Liver (tissue), 9 donors: Measurements from ENCODE around the gene ULBP2. TPM values are rescaled to one million over a fixed set of nuclear protein-coding genes. Genes with fewer than 3 reads are reported as not detected.

Source experiments
- DNase-seq: peaks from one replicate; pipeline ENCODE4 v3.0.0-alpha.2; 2017; ENCODE audit warnings: low spot score
- H3K27ac ChIP-seq, 2 donors: one replicate each; pipeline ENCODE4 v1.7.0; 2013; ENCODE audit warnings: inconsistent platforms in 2 of 2, low read length in 2 of 2, control low read depth in 1 of 2, low read depth in 1 of 2, mild to moderate bottlenecking in 1 of 2
- H3K27me3 ChIP-seq, 4 donors: one replicate each; pipeline versions ENCODE4 v1.6.1 to v1.7.0; 2013; ENCODE audit warnings: low read length in 3 of 4, inconsistent platforms in 1 of 4, mild to moderate bottlenecking in 1 of 4, moderate library complexity in 1 of 4; ENCODE audit not compliant: control insufficient read depth in 4 of 4, insufficient read depth in 4 of 4
- H3K36me3 ChIP-seq, 4 donors: one replicate each; pipeline versions ENCODE4 v1.6.1 to v1.7.0; 2013; ENCODE audit warnings: low read length in 3 of 4, mild to moderate bottlenecking in 3 of 4, low read depth in 1 of 4, moderate library complexity in 1 of 4; ENCODE audit not compliant: control insufficient read depth in 4 of 4, insufficient read depth in 3 of 4
- H3K4me1 ChIP-seq, 4 donors: one replicate each; pipeline versions ENCODE4 v1.6.1 to v1.7.0; 2013; ENCODE audit warnings: low read length in 3 of 4, mild to moderate bottlenecking in 3 of 4, moderate library complexity in 1 of 4; ENCODE audit not compliant: control insufficient read depth in 4 of 4, insufficient read depth in 4 of 4
- H3K4me3 ChIP-seq, 3 donors: one replicate each; pipeline versions ENCODE4 v1.6.1 to v1.7.0; 2013; ENCODE audit warnings: low read length in 3 of 3, control low read depth in 1 of 3, low read depth in 1 of 3, mild to moderate bottlenecking in 1 of 3
- H3K9ac ChIP-seq, 2 donors: one replicate each; pipeline ENCODE4 v1.7.0; 2013; ENCODE audit warnings: low read length in 2 of 2, mild to moderate bottlenecking in 2 of 2, moderate library complexity in 2 of 2, control low read depth in 1 of 2, low read depth in 1 of 2
- H3K9me3 ChIP-seq, 4 donors: one replicate each; pipeline versions ENCODE4 v1.6.1 to v1.7.0; 2013; ENCODE audit warnings: low read length in 3 of 4; ENCODE audit not compliant: control insufficient read depth in 4 of 4
- EGR1 ChIP-seq, 2 donors: IDR thresholded peaks; 2 replicates each; pipeline ENCODE4 v1.6.1; 2016 to 2018; ENCODE audit warnings: antibody characterized with exemption in 2 of 2, low read depth in 2 of 2
- FOXA2 ChIP-seq: IDR thresholded peaks from 2 replicates; pipeline ENCODE4 v1.6.1; 2016; ENCODE audit warnings: antibody characterized with exemption
- GABPA ChIP-seq, 2 donors: IDR thresholded peaks in 1 of 2; conservative IDR thresholded peaks in 1 of 2; 2 replicates each; pipeline ENCODE4 v1.6.1; 2016; ENCODE audit warnings: antibody characterized with exemption in 2 of 2, mild to moderate bottlenecking in 1 of 2, moderate library complexity in 1 of 2
- HNF4A ChIP-seq, 2 donors: conservative IDR thresholded peaks; 2 replicates each; pipeline ENCODE4 v1.6.1; 2016; ENCODE audit warnings: antibody characterized with exemption in 2 of 2, mild to moderate bottlenecking in 2 of 2
- HNF4G ChIP-seq: IDR thresholded peaks from 2 replicates; pipeline ENCODE4 v1.6.1; 2016; ENCODE audit warnings: antibody characterized with exemption
- RAD21 ChIP-seq, 2 donors: IDR thresholded peaks; 2 replicates each; pipeline ENCODE4 v1.6.1; 2016; ENCODE audit warnings: antibody characterized with exemption in 2 of 2, mild to moderate bottlenecking in 2 of 2
- RXRA ChIP-seq, 2 donors: IDR thresholded peaks; 2 replicates each; pipeline ENCODE4 v1.6.1; 2017 to 2018; ENCODE audit warnings: antibody characterized with exemption in 2 of 2, mild to moderate bottlenecking in 1 of 2
- SP1 ChIP-seq: IDR thresholded peaks from 2 replicates; pipeline ENCODE4 v1.6.1; 2018; ENCODE audit warnings: antibody characterized with exemption, mild to moderate bottlenecking
- TAF1 ChIP-seq: conservative IDR thresholded peaks from 2 replicates; pipeline ENCODE4 v1.6.1; 2016; ENCODE audit warnings: antibody characterized with exemption, mild to moderate bottlenecking
- YY1 ChIP-seq: IDR thresholded peaks from 2 replicates; pipeline ENCODE4 v1.6.1; 2016; ENCODE audit warnings: antibody characterized with exemption, mild to moderate bottlenecking
- WGBS: extraction: QIAGEN DNeasy Blood & Tissue Kit; methylation state at CpG from one replicate; pipeline ENCODE4 v1.1.7; 2013; 5-methylcytosine and 5-hydroxymethylcytosine counted together
- polyA plus RNA-seq, 2 donors: library from polyadenylated mRNA; stranded (reverse) in 1 of 2; unstranded in 1 of 2; fragments of 200-250 nt in 1 of 2; fragments of >200 nt in 1 of 2; fragmentation: Nextera tagmentation in 1 of 2; extraction: Ambion mirVana in 1 of 2; gene quantifications; one replicate each; pipeline versions ENCODE4 v1.2.1 to v1.2.3, GENCODE V29; 2013 to 2015
- total RNA-seq, 2 donors: library from RNA; depleted of rRNA; stranded (reverse); fragments of >200 nt; gene quantifications; one replicate each; pipeline ENCODE4 v1.2.3, GENCODE V29; 2014
- TF ChIP-seq, protein P1 (sequence below): IDR thresholded peaks from 2 replicates; pipeline ENCODE4 v1.6.1; 2016; ENCODE audit warnings: antibody characterized with exemption
- TF ChIP-seq, protein P2 (sequence below): IDR thresholded peaks from 2 replicates; pipeline ENCODE4 v1.6.1; 2016; ENCODE audit warnings: antibody characterized with exemption, mild to moderate bottlenecking
- TF ChIP-seq, protein P3 (sequence below): fragments of 150-350 bp; IDR thresholded peaks from 2 replicates; pipeline ENCODE4 v1.5.1; 2017; ENCODE audit warnings: improper control_type of control experiment, low read depth, low read length; ENCODE audit not compliant: missing input control
- TF ChIP-seq, protein P4 (sequence below): IDR thresholded peaks from 2 replicates; pipeline ENCODE4 v1.6.1; 2016; ENCODE audit warnings: antibody characterized with exemption
- TF ChIP-seq, protein P5 (sequence below): IDR thresholded peaks from 2 replicates; pipeline ENCODE4 v1.6.1; 2016; ENCODE audit warnings: antibody characterized with exemption
- donor health status: healthy.
- donor health status: healthy.
- donor health status: healthy.
- donor health status: healthy.
- donor health status: healthy.

ULBP2 gene
- total and polyA plus RNA-seq, 4 donors: 0.14 to 0.27 (median 0.20) TPM

DNA sequence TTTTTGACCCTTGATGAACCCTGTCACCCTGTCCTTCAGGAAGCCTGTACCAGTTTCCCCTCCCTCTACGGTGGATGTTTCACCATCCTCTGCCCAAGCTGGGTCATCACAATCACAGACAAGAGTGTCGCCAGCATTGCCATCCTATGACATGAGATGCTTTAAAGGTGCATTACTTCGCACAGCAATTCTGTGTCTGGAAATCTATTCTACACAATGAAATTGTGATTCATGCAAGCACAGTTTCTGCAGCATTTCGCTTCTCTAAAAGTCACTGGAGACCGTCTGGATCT is 2.5 kb upstream of the ULBP2 start (continued):
- TF ChIP-seq, protein P1, sequence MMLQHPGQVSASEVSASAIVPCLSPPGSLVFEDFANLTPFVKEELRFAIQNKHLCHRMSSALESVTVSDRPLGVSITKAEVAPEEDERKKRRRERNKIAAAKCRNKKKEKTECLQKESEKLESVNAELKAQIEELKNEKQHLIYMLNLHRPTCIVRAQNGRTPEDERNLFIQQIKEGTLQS: no peak

DNA sequence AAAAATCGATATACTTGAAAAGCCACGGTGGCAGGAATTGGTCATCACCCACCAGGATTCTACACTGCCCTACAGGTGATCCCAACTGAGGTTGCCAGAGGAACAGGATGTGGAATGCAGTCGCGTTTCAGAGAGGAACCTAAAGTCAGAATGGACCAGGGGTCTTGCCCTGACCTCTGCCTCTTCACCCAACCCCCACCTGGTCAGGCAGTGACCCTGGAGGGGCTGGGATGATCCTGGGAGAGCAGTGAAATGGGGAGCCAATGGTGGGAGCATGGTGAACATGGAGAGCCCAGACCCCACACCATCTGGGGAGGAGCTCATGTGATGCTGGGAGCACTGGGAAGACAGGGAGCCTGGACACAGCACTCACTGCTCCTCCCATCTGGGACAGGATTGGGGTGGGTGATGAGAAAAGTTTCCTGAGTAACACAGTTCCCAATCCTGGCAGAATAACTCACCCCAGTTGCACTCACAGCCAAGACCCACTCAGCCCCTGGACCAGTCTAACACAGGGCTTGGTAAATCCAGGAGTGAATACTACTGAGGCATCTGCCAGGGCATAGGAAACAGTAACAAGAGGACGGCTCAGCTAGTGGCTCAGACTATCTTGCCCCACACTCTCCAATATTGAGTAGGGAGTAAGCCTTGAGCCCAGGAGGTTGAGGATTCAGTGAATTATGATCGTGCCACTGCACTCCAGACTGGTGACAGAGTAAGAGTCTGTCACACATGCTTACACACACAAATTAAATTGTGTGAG is 1.7 kb upstream of the ULBP2 start:
- Histone ChIP-seq H3K9ac (no peak overlapping the region), H3K4me3 (no peak overlapping the region), H3K9me3 (no peaks in the 10 kb centered on the region), H3K4me1 (peaks cover 9 to 27% (median 14%) of the 10 kb centered on the region in 4 donors), H3K27me3 (peaks cover 0 to 24% (median 14%) of the 10 kb centered on the region in 4 donors), H3K36me3 (no peaks in the 10 kb centered on the region), H3K27ac (no peak overlapping the region)
- no peak for TF ChIP-seq RXRA (IDR thresholded peaks at IDR 0.05)
- no peak for TF ChIP-seq GABPA (IDR thresholded peaks at IDR 0.05 in 1 of 2, conservative IDR thresholded peaks at IDR 0.05 in 1 of 2)
- TF ChIP-seq HNF4G: no peak
- TF ChIP-seq RAD21 (IDR thresholded peaks at IDR 0.05): no peak
- TF ChIP-seq, protein P2, sequence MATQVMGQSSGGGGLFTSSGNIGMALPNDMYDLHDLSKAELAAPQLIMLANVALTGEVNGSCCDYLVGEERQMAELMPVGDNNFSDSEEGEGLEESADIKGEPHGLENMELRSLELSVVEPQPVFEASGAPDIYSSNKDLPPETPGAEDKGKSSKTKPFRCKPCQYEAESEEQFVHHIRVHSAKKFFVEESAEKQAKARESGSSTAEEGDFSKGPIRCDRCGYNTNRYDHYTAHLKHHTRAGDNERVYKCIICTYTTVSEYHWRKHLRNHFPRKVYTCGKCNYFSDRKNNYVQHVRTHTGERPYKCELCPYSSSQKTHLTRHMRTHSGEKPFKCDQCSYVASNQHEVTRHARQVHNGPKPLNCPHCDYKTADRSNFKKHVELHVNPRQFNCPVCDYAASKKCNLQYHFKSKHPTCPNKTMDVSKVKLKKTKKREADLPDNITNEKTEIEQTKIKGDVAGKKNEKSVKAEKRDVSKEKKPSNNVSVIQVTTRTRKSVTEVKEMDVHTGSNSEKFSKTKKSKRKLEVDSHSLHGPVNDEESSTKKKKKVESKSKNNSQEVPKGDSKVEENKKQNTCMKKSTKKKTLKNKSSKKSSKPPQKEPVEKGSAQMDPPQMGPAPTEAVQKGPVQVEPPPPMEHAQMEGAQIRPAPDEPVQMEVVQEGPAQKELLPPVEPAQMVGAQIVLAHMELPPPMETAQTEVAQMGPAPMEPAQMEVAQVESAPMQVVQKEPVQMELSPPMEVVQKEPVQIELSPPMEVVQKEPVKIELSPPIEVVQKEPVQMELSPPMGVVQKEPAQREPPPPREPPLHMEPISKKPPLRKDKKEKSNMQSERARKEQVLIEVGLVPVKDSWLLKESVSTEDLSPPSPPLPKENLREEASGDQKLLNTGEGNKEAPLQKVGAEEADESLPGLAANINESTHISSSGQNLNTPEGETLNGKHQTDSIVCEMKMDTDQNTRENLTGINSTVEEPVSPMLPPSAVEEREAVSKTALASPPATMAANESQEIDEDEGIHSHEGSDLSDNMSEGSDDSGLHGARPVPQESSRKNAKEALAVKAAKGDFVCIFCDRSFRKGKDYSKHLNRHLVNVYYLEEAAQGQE: no peak
- TF ChIP-seq, protein P3, sequence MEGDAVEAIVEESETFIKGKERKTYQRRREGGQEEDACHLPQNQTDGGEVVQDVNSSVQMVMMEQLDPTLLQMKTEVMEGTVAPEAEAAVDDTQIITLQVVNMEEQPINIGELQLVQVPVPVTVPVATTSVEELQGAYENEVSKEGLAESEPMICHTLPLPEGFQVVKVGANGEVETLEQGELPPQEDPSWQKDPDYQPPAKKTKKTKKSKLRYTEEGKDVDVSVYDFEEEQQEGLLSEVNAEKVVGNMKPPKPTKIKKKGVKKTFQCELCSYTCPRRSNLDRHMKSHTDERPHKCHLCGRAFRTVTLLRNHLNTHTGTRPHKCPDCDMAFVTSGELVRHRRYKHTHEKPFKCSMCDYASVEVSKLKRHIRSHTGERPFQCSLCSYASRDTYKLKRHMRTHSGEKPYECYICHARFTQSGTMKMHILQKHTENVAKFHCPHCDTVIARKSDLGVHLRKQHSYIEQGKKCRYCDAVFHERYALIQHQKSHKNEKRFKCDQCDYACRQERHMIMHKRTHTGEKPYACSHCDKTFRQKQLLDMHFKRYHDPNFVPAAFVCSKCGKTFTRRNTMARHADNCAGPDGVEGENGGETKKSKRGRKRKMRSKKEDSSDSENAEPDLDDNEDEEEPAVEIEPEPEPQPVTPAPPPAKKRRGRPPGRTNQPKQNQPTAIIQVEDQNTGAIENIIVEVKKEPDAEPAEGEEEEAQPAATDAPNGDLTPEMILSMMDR: no peak
- WGBS: 12% methylated on average over 6 of the region's 6 CpGs
- DNase-seq: no peak

DNA sequence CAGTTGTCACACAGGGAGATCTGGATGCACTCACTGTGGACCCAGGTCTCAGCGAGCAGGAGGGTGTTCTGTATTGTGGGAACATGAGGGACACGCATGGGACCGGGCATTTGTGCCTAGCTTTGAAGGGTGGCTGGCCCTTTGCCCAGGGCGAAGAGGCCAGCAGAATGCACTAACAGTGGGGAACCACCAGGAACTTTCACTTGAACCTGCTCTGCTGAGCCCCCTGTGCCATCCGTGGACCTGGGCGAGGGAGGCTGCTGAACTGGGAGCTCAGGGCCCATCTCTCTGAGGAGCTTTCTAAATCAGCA is 1.2 kb upstream of the ULBP2 start:
- Histone ChIP-seq H3K9me3 (no peaks in the 10 kb centered on the region), H3K27ac (no peak overlapping the region), H3K27me3 (peaks cover 0 to 23% (median 13%) of the 10 kb centered on the region in 4 donors), H3K9ac (no peak overlapping the region), H3K36me3 (no peaks in the 10 kb centered on the region), H3K4me3 (no peak overlapping the region), H3K4me1 (peaks cover 9 to 27% (median 14%) of the 10 kb centered on the region in 4 donors)
- WGBS: 32% methylated on average over 6 of the region's 6 CpGs
- no peak for DNase-seq
- TF ChIP-seq RXRA (IDR thresholded peaks at IDR 0.05) (no peak), FOXA2 (no peak), RAD21 (IDR thresholded peaks at IDR 0.05) (no peak), EGR1 (IDR thresholded peaks at IDR 0.05; ENCODE audit: low read depth in 2 of 2) (no peak), GABPA (IDR thresholded peaks at IDR 0.05 in 1 of 2, conservative IDR thresholded peaks at IDR 0.05 in 1 of 2) (no peak), TAF1 (no peak), YY1 (no peak), HNF4A (conservative IDR thresholded peaks at IDR 0.05) (no peak), SP1 (no peak)
- TF ChIP-seq, protein P4, sequence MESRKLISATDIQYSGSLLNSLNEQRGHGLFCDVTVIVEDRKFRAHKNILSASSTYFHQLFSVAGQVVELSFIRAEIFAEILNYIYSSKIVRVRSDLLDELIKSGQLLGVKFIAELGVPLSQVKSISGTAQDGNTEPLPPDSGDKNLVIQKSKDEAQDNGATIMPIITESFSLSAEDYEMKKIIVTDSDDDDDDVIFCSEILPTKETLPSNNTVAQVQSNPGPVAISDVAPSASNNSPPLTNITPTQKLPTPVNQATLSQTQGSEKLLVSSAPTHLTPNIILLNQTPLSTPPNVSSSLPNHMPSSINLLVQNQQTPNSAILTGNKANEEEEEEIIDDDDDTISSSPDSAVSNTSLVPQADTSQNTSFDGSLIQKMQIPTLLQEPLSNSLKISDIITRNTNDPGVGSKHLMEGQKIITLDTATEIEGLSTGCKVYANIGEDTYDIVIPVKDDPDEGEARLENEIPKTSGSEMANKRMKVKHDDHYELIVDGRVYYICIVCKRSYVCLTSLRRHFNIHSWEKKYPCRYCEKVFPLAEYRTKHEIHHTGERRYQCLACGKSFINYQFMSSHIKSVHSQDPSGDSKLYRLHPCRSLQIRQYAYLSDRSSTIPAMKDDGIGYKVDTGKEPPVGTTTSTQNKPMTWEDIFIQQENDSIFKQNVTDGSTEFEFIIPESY: no peak
- TF ChIP-seq, protein P1: no peak
- TF ChIP-seq, protein P5, sequence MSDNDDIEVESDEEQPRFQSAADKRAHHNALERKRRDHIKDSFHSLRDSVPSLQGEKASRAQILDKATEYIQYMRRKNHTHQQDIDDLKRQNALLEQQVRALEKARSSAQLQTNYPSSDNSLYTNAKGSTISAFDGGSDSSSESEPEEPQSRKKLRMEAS: no peak
- TF ChIP-seq, protein P3: no peak
